Transverse colon (tissue), 4 donors: ENCODE measurements around the gene MRGPRD. TPM values are rescaled to one million over a fixed set of nuclear protein-coding genes. Genes with fewer than 3 reads are reported as not detected.

Experiments
- DNase-seq: peaks from one replicate; pipeline ENCODE4 v3.0.0-alpha.2; 2019
- H3K27ac ChIP-seq, 4 donors: fragments of 200-600 bp; sonication (generic); 2 replicates each; pipeline ENCODE4 v1.5.1; 2016 to 2018; ENCODE audit warnings: inconsistent platforms in 4 of 4
- H3K27me3 ChIP-seq: fragments of 200-600 bp; sonication (generic); 2 replicates; pipeline ENCODE4 v1.5.1; 2017; ENCODE audit warnings: inconsistent platforms
- H3K36me3 ChIP-seq, 4 donors: fragments of 200-600 bp; sonication (generic); 2 replicates each; pipeline ENCODE4 v1.5.1; 2017 to 2019; ENCODE audit warnings: inconsistent platforms in 4 of 4
- H3K4me1 ChIP-seq, 4 donors: fragments of 200-600 bp; sonication (generic); 2 replicates each; pipeline ENCODE4 v1.5.1; 2017 to 2020; ENCODE audit warnings: inconsistent platforms in 4 of 4
- H3K4me3 ChIP-seq, 4 donors: fragments of 200-600 bp; sonication (generic); 1 replicate in 1 of 4; 2 replicates in 3 of 4; pipeline versions ENCODE4 v1.5.1 to v1.6.1; 2017 to 2019; ENCODE audit warnings: inconsistent platforms in 4 of 4
- H3K9me3 ChIP-seq, 2 donors: fragments of 200-600 bp; sonication (generic); 2 replicates each; pipeline ENCODE4 v1.5.1; 2017 to 2019; ENCODE audit warnings: inconsistent platforms in 2 of 2
- CTCF ChIP-seq, 5 experiments: fragments of 200-600 bp in 3 of 5; fragments of 450-650 bp in 2 of 5; sonication (generic) in 3 of 5; IDR thresholded peaks; 1 replicate in 2 of 5; 2 replicates in 3 of 5; pipeline ENCODE4 v1.5.1; 2016 to 2017; ENCODE audit warnings: antibody characterized with exemption in 5 of 5, inconsistent platforms in 3 of 5, mild to moderate bottlenecking in 2 of 5, moderate library complexity in 1 of 5
- EP300 ChIP-seq: sonication (generic); formaldehyde crosslinking; IDR thresholded peaks from one replicate; pipeline ENCODE4 v1.6.1; 2017; ENCODE audit warnings: antibody characterized with exemption, low read depth
- POLR2A ChIP-seq: fragments of 450-650 bp; IDR thresholded peaks from one replicate; pipeline ENCODE4 v1.6.1; 2016; ENCODE audit warnings: antibody characterized with exemption, mild to moderate bottlenecking, moderate library complexity
- POLR2AphosphoS5 ChIP-seq, 3 donors: sonication (generic); formaldehyde crosslinking; IDR thresholded peaks; one replicate each; pipeline ENCODE4 v1.6.1; 2016; ENCODE audit warnings: antibody characterized with exemption in 3 of 3
- whole genome bisulfite sequencing, 2 donors: methylation state at CpG; one replicate each; pipeline ENCODE4 v1.1.5; 2018; ENCODE audit warnings: low coverage in 1 of 2; 5-methylcytosine and 5-hydroxymethylcytosine counted together
- in situ Hi-C, 4 donors: fragments of 200-750 bp; cut with MboI; loops; one replicate each; pipeline versions ENCODE4 v1.15.0 to v1.15.1; 2017; ENCODE audit warnings: low sequenced_read_pairs in 3 of 4, low pct_ligation_motif_present in 1 of 4, low pct_unique_long_range_greater_than_20kb in 1 of 4
- intact Hi-C: fragments of 100-400 bp; cut with DNase I; formaldehyde crosslinking; loops from one replicate; pipeline ENCODE4 v1.15.1; 2023; ENCODE audit warnings: low total_unique reads
- total RNA-seq, 4 donors: library from RNA; depleted of rRNA; stranded (reverse); fragments of >200 nt; gene quantifications; one replicate each; pipeline ENCODE4 v1.1.0, GENCODE V29; 2016

The MRGPRD gene
- total RNA-seq, 4 donors from 2014 or later = not detected

- TF ChIP-seq POLR2A = no peak
- no peak for TF ChIP-seq POLR2AphosphoS5 (IDR thresholded peaks at IDR 0.05)
- peaks cover 0 to 14% (median 5%) of the 10 kb centered on the region in 4 donors for H3K36me3 ChIP-seq
- 94 to 100% methylated on average over 1 to 29 of the region's 29 CpGs for WGBS, 2 donors
- H3K9me3 ChIP-seq = no peaks in the 10 kb centered on the region
- intact Hi-C loops (no loop called here), in situ Hi-C loops (no loop called here)
- H3K4me3 ChIP-seq = no peak overlapping the region
- H3K4me1 ChIP-seq = no peaks in the 10 kb centered on the region
- DNase-seq = no peak
- no peaks in the 10 kb centered on the region for H3K27me3 ChIP-seq
- peak overlapping the region in 2 of 4 donors; percentile 49 to 68 for H3K27ac ChIP-seq
These were observed 43.8 kb downstream of the MRGPRD start for GRCh38 chr11:68936676-68937620.

GRCh38 chr11:68936358-68936636 lies 44.5 kb downstream of the MRGPRD start:
- Histone ChIP-seq H3K36me3 (peaks cover 0 to 14% (median 5%) of the 10 kb centered on the region in 4 donors), H3K4me1 (no peaks in the 10 kb centered on the region), H3K27me3 (no peaks in the 10 kb centered on the region), H3K4me3 (no peak overlapping the region), H3K27ac (peak overlapping the region; percentile 12 to 68 (median 42)), H3K9me3 (no peaks in the 10 kb centered on the region)
- in situ Hi-C loops = no loop called here
- 94% methylated on average over 10 of the region's 10 CpGs; no CpG with 5 or more reads in 1 of the 2 donors for WGBS, 2 donors
- TF ChIP-seq POLR2AphosphoS5 (IDR thresholded peaks at IDR 0.05) (no peak), CTCF (IDR thresholded peaks at IDR 0.05) (no peak), POLR2A (no peak), EP300 (no peak)
- no peak for DNase-seq
- intact Hi-C loops = no loop called here

GRCh38 chr11:68935516-68936357 lies 45.0 kb downstream of the MRGPRD start:
- in situ Hi-C loops (no loop called here), intact Hi-C loops (no loop called here)
- no peak for TF ChIP-seq CTCF (IDR thresholded peaks at IDR 0.05)
- TF ChIP-seq POLR2AphosphoS5 (IDR thresholded peaks at IDR 0.05) = peak in 1 of 3 donors; percentile 11
- no peaks in the 10 kb centered on the region for H3K27me3 ChIP-seq
- H3K9me3 ChIP-seq = no peaks in the 10 kb centered on the region
- peaks cover 0 to 14% (median 5%) of the 10 kb centered on the region in 4 donors for H3K36me3 ChIP-seq
- peak overlapping the region; percentile 34 to 83 (median 70) for H3K27ac ChIP-seq
- 92% methylated on average over 29 of the region's 29 CpGs; no CpG with 5 or more reads in 1 of the 2 donors for WGBS, 2 donors
- DNase-seq = no peak
- H3K4me1 ChIP-seq = no peaks in the 10 kb centered on the region
- H3K4me3 ChIP-seq = no peak overlapping the region

GRCh38 chr11:68935066-68935465 lies 45.7 kb downstream of the MRGPRD start:
- H3K9me3 ChIP-seq = no peaks in the 10 kb centered on the region
- no peak for TF ChIP-seq EP300
- no peak for TF ChIP-seq CTCF (IDR thresholded peaks at IDR 0.05)
- no peak for TF ChIP-seq POLR2A
- no peak for TF ChIP-seq POLR2AphosphoS5 (IDR thresholded peaks at IDR 0.05)
- intact Hi-C loops = no loop called here
- in situ Hi-C loops = no loop called here
- peak overlapping the region; percentile 52 to 83 (median 70) for H3K27ac ChIP-seq
- no peak overlapping the region for H3K4me3 ChIP-seq
- 94 to 97% methylated on average over 5 to 15 of the region's 15 CpGs for WGBS, 2 donors
- no peaks in the 10 kb centered on the region for H3K27me3 ChIP-seq
- DNase-seq = no peak
- no peaks in the 10 kb centered on the region for H3K4me1 ChIP-seq
- H3K36me3 ChIP-seq = peaks cover 0 to 15% (median 5%) of the 10 kb centered on the region in 4 donors
